ENCODE measurements around the gene LCN9. TPM values are rescaled to one million over a fixed set of nuclear protein-coding genes. Genes with fewer than 3 reads are reported as not detected.

Gene LCN9, protein sequence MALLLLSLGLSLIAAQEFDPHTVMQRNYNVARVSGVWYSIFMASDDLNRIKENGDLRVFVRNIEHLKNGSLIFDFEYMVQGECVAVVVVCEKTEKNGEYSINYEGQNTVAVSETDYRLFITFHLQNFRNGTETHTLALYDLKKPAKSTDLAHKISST
- total RNA-seq (not detected), polyA plus RNA-seq (not detected)
- long read RNA-seq, donor 1: 0 reads
- long read RNA-seq, donor 2: 0 reads
- long read RNA-seq, donor 3: 0 reads
- long read RNA-seq, donor 4: 0 reads
- long read RNA-seq, donor 5: 0 reads
- long read RNA-seq, donor 6: 0 reads
- long read RNA-seq, donor 7: 0 reads
- long read RNA-seq, donor 8: 0 reads
- long read RNA-seq, donor 9: 0 reads
- long read RNA-seq, donor 10: 0 reads

DNA sequence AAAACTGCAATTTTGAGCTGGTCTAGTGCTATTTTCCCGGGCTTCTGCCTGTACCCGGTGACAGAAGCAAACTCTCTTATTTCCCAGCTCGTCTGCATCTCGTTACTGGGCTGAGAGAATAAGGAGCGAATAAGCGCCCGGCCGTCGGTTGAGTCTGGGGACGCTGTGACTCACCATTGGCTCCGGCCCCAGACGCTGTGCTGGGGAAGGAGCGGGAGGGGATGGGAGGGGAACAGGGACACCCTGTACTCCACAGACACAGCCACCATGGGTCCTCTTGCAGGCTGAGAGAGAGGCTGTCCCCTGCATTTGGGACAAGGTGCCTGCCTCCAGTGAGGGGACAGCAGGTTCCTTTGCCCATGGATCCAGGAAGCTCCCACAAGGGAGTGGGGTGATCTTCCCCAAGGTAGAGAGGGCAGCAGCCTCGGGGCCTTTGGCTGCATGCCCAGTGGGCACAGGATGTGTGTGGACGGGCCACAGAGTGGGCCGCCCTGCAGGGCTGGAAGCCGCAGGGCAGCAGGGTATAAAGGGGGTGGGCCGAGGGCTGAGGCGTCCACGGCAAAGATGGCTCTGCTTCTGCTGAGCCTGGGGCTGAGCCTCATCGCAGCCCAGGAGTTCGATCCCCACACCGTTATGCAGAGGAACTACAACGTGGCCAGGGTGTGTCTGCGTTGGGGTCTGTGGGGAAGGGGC, at the start of gene LCN9:
Gene LCN9 (plus strand): TSS at position 552 of the 693 bp plus-strand sequence. CDS start 13 bp downstream, at position 565.
- no peaks in the 10 kb centered on the region for H3K36me3 ChIP-seq (replicated peaks in 1 of 2)
- DNase-seq: peak in 1 of 7 donors; percentile 4
- intact Hi-C loops (cut with DNase I): no loop called here
- H3K27ac ChIP-seq: no peak within 1 kb of the TSS
- WGBS, 4 donors: 37 to 62% (median 56%) methylated on average over 13 to 25 of the region's 25 CpGs
- TF ChIP-seq POLR2A (IDR thresholded peaks at IDR 0.05): no peak
- TF ChIP-seq, protein P1, sequence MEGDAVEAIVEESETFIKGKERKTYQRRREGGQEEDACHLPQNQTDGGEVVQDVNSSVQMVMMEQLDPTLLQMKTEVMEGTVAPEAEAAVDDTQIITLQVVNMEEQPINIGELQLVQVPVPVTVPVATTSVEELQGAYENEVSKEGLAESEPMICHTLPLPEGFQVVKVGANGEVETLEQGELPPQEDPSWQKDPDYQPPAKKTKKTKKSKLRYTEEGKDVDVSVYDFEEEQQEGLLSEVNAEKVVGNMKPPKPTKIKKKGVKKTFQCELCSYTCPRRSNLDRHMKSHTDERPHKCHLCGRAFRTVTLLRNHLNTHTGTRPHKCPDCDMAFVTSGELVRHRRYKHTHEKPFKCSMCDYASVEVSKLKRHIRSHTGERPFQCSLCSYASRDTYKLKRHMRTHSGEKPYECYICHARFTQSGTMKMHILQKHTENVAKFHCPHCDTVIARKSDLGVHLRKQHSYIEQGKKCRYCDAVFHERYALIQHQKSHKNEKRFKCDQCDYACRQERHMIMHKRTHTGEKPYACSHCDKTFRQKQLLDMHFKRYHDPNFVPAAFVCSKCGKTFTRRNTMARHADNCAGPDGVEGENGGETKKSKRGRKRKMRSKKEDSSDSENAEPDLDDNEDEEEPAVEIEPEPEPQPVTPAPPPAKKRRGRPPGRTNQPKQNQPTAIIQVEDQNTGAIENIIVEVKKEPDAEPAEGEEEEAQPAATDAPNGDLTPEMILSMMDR (IDR thresholded peaks at IDR 0.05): no peak
- H3K27me3 ChIP-seq: no peaks in the 10 kb centered on the region
- no peaks in the 10 kb centered on the region for H3K9me3 ChIP-seq (replicated peaks in 1 of 3)
- no peak within 1 kb of the TSS for H3K4me3 ChIP-seq
- no peaks in the 10 kb centered on the region for H3K4me1 ChIP-seq (replicated peaks in 1 of 2)

DNA sequence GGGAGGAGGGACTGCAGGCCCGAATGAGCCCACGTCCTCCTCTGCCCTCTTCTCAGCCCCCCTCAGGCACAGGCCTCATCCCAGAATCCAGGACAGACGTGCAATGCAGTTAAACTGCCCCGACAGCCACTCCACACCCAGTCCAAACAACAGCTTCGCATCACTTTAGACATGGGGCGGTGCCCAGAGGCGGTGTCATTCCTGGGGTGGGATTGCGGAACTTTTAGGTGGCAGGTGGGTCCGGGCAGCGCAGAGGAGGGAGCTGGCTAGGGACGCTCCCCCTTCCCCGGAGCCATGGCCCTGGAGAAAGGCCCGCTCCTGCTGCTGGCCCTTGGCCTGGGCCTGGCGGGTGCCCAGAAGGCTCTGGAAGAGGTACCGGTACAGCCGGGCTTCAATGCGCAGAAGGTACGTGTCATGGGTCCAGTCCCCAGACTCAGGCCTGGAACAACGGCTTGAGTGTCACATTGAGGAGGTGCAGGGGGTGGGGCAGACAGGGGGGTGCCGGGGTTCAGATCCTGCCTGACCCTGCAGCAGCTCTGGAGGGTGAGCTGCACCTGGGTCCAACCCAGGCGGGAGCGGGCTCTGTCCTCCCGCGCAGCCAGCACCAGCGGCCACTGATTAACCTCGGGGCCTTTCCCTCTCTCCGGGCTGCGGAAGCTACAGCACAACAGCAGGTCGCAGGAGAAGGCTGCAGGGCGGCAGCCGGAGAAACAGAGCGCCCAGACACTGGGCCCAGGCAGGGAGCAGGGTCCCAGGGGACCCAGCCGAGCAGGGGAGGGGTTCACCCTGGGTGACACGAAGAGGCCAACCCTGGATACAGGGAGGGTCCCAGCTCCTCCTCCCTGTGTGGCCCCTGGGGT, 48.9 kb upstream of the LCN9 start:
- H3K4me3 ChIP-seq: no peak overlapping the region
- peaks cover 5% of the 10 kb centered on the region for H3K27me3 ChIP-seq
- intact Hi-C loops (cut with DNase I): no loop called here
- TF ChIP-seq POLR2A (IDR thresholded peaks at IDR 0.05): no peak
- TF ChIP-seq, protein P1 (IDR thresholded peaks at IDR 0.05): no peak
- DNase-seq: no peak
- no peaks in the 10 kb centered on the region for H3K9me3 ChIP-seq (replicated peaks in 1 of 3)
- no peaks in the 10 kb centered on the region for H3K36me3 ChIP-seq (replicated peaks in 1 of 2)
- H3K27ac ChIP-seq: no peak overlapping the region
- 81 to 91% (median 86%) methylated on average over 7 to 34 of the region's 34 CpGs for WGBS, 4 donors
- no peaks in the 10 kb centered on the region for H3K4me1 ChIP-seq (replicated peaks in 1 of 2)

DNA sequence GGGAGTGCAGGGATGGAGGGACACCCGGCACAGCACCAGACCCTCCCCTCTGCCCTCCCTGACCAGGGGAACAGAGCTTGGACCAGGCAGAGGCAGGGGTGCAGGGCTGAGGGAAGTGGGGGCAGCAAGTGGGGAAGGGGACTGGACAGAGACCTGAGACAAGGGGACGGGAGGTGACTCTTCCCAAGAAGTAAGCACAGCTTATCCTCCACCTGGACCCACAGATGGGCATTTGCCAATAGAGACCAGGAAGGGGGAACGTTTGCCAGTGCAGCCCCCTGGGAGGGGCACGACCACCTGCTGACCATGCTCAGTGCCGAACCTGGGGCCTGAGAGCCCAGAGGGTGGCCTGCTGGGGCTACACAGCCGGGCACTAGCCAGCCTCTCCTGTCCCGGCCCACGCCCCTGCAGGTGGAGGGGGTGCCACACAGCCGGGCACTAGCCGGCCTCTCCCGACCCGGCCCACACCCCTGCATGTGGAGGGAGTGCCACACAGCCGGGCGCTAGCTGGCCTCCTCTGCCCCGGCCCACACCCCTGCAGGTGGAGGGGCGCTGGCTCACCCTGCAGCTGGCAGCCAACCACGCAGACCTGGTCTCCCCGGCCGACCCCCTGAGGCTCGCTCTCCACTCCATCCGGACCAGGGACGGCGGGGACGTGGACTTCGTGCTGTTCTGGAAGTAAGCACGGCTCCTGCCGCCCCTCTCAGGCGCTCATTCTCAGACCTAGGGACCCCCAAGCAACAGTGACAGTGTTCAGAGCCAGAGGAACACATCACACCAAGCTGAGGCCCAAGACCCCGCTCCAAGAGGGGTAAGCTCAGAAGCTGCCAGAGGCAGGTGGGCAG, 48.1 kb upstream of the LCN9 start:
- no peak for TF ChIP-seq POLR2A (IDR thresholded peaks at IDR 0.05)
- TF ChIP-seq, protein P1 (IDR thresholded peaks at IDR 0.05): no peak
- H3K27ac ChIP-seq: no peak overlapping the region

More for the DNA sequence above, 48.1 kb upstream of the LCN9 start:
- no peaks in the 10 kb centered on the region for H3K36me3 ChIP-seq (replicated peaks in 1 of 2)
- intact Hi-C loops (cut with DNase I): no loop called here
- 67 to 90% (median 83%) methylated on average over 19 to 29 of the region's 29 CpGs for WGBS, 4 donors
- H3K4me3 ChIP-seq: no peak overlapping the region
- no peak for DNase-seq
- H3K27me3 ChIP-seq: peaks cover 9% of the 10 kb centered on the region
- H3K4me1 ChIP-seq (replicated peaks in 1 of 2): no peaks in the 10 kb centered on the region
- H3K9me3 ChIP-seq (replicated peaks in 1 of 3): no peaks in the 10 kb centered on the region

Data from adrenal gland (tissue), 19 donors.